ENCODE data around the gene EXOC3L1.

EXOC3L1 gene

GRCh38 chr16:67228034-67228785 lies 38.3 kb upstream of the EXOC3L1 start:
- DNase-seq (ENCODE audit: low read depth): no peak
- H3K4me3 ChIP-seq (replicated peaks; ENCODE audit: low read depth, low read length): peak overlapping the region; percentile 99
- no peak for TF ChIP-seq CTCF (IDR thresholded peaks at IDR 0.05; ENCODE audit: low read length, missing control alignments)

DNA sequence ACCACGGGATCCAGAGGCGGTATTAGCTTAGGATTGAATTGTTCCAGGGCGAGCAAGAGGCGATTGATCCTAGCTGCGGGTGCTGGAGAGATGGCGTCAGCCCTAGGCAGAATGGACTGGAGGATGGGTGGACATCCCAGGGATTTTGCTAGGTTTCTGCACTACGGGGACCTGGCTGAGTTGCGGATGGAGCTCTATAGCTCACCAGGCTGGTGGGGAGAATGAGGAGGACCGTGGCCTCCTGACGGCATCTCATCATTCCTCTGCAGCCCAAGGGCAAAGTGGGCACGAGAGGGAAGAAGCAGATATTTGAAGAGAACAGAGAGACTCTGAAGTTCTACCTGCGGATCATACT lies 37.6 kb upstream of the EXOC3L1 start:
- DNase-seq (ENCODE audit: low read depth): no peak
- peak overlapping the region; percentile 99 for H3K4me3 ChIP-seq (replicated peaks; ENCODE audit: low read depth, low read length)
- no peak for TF ChIP-seq CTCF (IDR thresholded peaks at IDR 0.05; ENCODE audit: low read length, missing control alignments)

DNA sequence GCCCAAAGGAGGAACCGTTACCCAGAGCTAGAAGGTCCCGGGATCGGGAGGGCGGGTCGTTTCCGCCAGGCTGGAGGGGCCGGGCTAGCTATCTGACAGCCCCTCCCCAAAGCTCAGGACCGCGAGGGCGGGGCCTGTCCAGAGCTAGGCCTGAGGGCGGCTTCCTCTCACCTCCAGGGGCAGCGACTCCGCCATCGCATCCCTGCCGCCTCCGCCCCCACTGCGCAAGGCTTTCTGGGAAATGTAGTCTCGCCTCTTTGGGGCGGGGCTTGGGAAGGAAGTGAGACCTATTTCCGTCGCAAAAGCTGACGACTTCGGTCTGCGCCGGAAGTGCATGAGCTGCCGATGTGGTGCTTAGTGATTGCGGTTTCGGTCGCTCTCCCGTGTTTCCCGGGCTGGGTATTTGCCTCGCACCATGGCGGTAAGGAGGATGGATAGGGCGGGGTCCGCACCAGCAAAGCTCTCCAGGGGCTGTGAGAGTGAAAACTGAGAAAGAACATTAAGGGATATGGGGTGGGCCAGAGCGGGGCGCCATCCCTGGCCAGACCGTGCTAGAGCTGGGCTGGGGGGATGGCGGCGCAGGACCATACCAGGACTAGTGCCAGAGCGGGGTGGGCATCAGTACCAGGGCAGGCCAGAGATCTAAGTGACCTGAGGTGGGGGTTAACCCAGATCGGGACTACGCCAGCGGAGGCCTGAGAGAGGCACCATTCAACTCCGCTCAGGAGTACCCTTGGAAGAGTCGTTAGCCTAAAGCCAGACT lies 37.0 kb upstream of the EXOC3L1 start, which contains the start of gene TMEM208:
Gene TMEM208 (plus strand): TSS at position 327 of the 763 bp plus-strand sequence. CDS start 89 bp downstream, at position 416.
- TF ChIP-seq CTCF (IDR thresholded peaks at IDR 0.05; ENCODE audit: low read length, missing control alignments): no peak
- H3K4me3 ChIP-seq (replicated peaks; ENCODE audit: low read depth, low read length): peak within 1 kb of the TSS; percentile 99
- DNase-seq (ENCODE audit: low read depth): peak; percentile 99

GRCh38 chr16:67226295-67226803 lies 36.4 kb upstream of the EXOC3L1 start:
- H3K4me3 ChIP-seq (replicated peaks; ENCODE audit: low read depth, low read length): peak overlapping the region; percentile 99
- TF ChIP-seq CTCF (IDR thresholded peaks at IDR 0.05; ENCODE audit: low read length, missing control alignments): no peak
- DNase-seq (ENCODE audit: low read depth): no peak

GRCh38 chr16:67223992-67224391 lies 34.1 kb upstream of the EXOC3L1 start:
- H3K4me3 ChIP-seq (replicated peaks; ENCODE audit: low read depth, low read length): no peak overlapping the region
- DNase-seq (ENCODE audit: low read depth): no peak
- no peak for TF ChIP-seq CTCF (IDR thresholded peaks at IDR 0.05; ENCODE audit: low read length, missing control alignments)

DNA sequence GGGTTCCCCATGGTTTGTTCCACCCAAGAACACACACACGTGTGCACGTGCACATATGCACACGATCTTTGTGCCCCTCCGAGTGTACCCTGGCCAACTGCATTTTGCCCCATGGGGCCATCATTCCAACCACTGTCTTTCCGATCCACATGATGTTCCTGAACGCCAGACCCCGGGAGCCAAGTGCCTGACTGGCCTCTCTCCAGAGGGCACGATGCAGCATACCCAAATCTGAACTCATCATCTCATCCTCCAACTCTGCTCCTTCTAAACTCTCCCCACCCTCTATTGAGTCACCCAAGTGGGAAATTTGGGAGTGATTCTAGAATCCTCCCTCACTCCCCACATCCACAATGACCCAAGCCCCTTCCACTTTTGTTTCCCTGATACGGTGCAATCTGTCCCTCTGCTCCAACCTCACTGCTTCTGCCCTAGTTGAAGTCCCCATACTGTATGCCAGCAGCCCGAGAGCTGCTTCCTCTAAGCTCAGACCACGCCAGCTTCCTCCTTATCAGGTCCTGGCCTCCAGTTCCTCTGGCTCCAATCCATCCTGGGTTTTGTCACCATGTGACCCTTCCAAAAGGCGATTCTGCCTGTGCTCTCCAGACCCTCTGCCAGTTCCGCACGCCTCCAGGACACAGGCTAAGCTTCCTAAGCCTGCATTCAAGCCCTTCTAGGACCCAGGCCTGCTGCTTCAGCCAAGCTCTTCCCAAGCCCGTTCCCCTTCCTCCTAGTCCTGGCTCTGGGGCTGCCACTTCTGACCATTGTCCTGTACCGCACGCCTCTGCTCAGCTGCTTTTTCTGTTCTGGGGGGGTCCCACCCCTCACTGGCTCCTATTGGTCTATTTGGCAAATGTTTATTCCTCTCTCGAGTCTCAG lies 26.9 kb upstream of the EXOC3L1 start:
- DNase-seq (ENCODE audit: low read depth): no peak
- TF ChIP-seq CTCF (IDR thresholded peaks at IDR 0.05; ENCODE audit: low read length, missing control alignments): no peak

More for the DNA sequence above, 26.9 kb upstream of the EXOC3L1 start:
- no peak overlapping the region for H3K4me3 ChIP-seq (replicated peaks; ENCODE audit: low read depth, low read length)

All from fibroblast of pulmonary artery (primary cell).